ENCODE measurements around the gene CARHSP1. TPM values are rescaled to one million over a fixed set of nuclear protein-coding genes. Genes with fewer than 3 reads are reported as not detected.
"Not testable (repeated sequence)": the region's sequence is repeated elsewhere in the genome, so short reads cannot be mapped to it uniquely, and the experiment has no call there.

CARHSP1 gene
- total RNA-seq, 1 donor from 2014 or later, result 43.6 TPM

DNA sequence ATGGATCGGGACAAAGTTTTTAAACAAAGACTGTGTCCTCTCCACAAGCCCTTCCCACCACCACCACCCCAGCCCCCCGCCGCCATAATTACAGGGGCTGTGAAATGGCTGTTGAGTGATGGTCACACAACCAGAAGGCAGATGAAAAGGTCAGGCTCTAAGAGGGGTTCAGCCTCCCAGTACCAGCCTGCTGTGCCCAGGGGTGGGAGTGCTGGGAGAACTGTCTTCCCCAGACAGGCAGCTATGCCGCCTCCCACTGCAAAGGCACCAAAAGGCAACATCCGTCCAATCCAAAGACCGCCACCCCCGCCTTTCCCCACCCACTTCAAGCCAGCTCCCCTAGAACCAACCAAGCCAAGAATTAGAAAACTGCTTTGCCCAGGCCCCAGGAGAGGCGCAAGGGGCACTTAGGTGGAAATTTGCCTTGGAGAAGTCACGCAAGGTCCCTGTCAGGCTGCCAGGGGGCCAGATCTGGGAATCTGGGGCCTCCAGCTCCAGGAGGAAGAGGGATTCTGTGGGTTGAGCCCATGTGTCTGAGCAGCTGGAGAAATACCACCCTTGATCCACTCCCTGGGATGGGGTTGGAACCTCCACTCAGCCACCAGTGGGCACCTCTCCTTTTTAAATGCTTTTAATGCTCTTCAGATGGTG lies 14.4 kb downstream of the CARHSP1 start:
- no peak for DNase-seq (ENCODE audit: low spot score)

DNA sequence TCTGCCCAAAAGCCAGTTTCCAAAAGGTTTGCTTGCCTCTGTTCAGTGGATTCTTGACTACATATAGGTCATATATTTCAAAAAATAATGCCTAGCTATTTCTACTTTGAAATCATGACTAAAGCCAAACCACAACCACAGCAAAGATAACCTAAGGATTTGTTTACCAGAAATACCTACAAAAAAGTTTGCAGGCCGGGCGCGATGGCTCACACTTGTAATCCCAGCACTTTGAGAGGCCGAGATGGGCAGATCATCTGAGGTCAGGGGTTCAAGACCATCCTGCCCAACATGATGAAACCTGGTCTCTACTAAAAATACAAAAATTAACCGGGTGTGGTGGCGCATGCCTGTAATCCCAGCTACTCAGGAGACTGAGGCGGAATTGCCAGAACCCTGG lies 15.2 kb downstream of the CARHSP1 start:
- DNase-seq (ENCODE audit: low spot score), result no peak

- no peak for DNase-seq (ENCODE audit: low spot score)
Observed at GRCh38 chr16:8853150-8853549, 15.7 kb downstream of the CARHSP1 start.

DNA sequence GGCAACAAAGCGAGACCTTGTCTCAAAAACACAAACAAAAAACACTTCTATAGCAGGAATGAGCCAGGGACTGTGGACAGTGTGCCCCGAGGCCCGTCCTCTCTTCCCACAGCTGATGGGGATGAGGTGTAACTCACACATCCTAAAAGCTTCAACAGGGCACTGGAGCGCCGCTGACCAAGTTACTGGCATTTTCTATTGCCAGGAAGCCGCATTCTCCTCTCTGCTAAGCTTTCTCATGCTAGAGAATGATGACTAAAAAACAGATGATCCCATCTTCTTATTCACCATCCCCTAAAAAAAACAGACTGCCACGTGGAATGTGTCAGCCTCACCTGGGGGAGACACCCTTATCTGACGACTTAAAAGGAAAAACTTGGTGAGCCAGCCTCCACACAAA lies 16.3 kb downstream of the CARHSP1 start:
- no peak for DNase-seq (ENCODE audit: low spot score)

DNA sequence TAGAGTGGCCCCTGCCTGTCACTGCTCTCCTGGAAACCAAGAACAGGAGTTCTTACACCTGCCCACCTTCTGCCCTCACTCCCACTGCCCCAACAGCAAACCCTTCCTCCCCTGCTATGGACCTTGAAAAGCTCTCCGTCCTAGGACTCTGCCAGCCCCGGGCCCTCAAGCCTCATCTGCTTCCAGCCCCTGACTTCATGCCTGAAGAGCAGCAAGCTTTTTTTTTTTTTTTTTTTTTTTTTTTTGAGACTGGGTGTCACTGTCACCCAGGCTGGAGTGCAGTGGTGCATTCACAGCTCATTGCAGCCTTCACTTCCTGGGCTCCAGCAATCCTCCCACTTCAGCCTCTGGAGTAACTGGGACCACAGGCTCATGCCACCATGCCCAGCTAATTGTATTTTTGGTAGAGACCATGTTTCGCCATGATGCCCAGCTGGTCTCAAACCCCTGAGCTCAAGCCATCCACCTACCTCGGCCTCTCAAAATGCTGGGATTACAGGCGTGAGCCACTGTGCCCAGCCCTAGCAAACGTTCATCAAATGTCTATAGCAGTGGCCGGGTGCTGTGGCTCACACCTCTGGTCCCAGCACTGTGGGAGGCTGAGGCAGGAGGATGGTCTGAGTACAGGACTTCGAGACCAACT lies 16.9 kb downstream of the CARHSP1 start:
- no peak for DNase-seq (ENCODE audit: low spot score)

- DNase-seq (ENCODE audit: low spot score), result no peak
Observed at GRCh38 chr16:8850279-8850885, 18.4 kb downstream of the CARHSP1 start.

DNA sequence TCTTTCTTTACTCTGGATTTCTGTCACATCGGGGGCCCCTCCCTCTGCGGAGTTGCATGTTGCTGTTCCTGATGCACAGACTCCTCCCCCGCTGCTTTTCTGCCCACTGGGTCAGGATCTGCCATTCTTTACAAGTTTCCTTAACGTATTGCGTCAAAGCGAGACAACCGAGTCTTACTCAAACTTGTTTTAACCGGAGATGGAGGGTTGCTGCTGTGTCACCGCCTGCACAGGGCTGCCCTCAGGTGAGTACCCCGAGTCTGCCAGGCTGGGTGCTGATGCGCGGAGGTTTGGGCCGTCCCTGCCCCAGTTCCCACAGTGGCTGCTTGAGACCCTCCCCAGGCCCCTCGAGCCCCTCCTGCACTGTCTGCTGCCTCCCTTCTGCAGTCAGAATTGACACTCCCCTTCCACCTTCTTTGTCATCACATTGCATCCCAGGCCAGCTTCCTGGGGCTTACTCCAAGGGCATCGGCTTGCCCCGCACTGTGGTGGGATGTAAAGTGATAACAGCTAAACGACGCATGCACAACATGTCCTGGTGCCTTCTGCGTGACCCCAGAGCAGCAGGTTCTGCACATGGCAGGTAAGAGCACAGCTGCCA lies 19.3 kb downstream of the CARHSP1 start:
- DNase-seq (ENCODE audit: low spot score), result no peak

GRCh38 chr16:8848939-8849391 lies 19.8 kb downstream of the CARHSP1 start:
- DNase-seq (ENCODE audit: low spot score), result no peak

GRCh38 chr16:8848231-8848938 lies 20.4 kb downstream of the CARHSP1 start:
- DNase-seq (ENCODE audit: low spot score), result peak; percentile 41

GRCh38 chr16:8847623-8848022 lies 21.2 kb downstream of the CARHSP1 start:
- peak; percentile 1 for DNase-seq (ENCODE audit: low spot score)

DNA sequence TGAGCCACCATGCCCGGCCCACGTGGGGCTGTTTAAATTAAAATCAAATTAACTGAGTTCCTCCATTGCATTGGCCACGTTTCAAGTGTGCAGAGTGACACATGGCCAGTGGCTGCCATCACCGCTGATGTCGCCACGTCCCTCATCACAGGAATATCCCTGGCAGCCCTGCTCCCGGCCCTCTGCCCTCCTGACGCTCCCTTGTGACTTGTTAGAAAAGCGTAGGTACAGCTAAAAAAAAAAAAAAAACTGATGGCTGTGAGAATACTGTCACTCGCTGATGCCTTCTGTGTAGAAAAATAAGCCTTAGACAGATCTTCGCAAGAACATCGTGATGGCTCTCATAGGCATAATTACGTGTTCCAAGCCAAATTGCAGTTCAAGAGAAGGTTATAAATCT lies 21.7 kb downstream of the CARHSP1 start:
- peak; percentile 15 for DNase-seq (ENCODE audit: low spot score)

- no peak for DNase-seq (ENCODE audit: low spot score)
Observed at GRCh38 chr16:8846401-8846932, 22.3 kb downstream of the CARHSP1 start.

DNA sequence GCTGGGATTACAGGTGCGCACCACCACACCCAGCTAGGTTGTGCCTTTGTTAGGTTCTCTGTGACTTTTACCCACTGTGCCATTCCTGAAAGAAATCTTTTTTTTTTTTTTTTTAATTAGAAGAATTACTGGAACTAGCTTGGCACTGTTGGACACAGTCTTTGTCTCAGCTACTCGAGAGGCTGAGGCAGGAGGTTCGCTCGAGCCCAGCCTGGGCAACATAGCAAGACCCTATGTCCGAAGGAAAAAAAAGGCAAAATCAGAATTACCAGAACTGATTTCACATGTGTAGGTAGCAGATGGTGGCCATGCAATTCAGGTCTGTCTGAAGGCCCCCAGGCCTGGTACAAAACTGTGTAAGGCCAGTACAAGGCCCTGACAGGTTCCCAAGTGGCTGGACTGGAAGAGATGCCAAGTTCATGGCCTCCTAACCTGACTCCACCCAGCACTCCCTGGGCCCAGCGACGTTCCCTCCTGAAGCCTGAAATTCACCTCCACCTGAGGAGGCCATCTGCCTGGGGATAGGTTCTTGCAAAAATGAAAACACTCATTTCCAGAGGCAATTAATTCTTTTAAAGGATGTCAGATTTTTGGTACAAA lies 23.0 kb downstream of the CARHSP1 start:
- DNase-seq (ENCODE audit: low spot score), result no peak

- DNase-seq (ENCODE audit: low spot score), result not testable (repeated sequence)
Observed at GRCh38 chr16:8843296-8843695, 25.5 kb downstream of the CARHSP1 start.

GRCh38 chr16:8842016-8842415 lies 26.8 kb downstream of the CARHSP1 start:
- DNase-seq (ENCODE audit: low spot score), result not testable (repeated sequence)

DNA sequence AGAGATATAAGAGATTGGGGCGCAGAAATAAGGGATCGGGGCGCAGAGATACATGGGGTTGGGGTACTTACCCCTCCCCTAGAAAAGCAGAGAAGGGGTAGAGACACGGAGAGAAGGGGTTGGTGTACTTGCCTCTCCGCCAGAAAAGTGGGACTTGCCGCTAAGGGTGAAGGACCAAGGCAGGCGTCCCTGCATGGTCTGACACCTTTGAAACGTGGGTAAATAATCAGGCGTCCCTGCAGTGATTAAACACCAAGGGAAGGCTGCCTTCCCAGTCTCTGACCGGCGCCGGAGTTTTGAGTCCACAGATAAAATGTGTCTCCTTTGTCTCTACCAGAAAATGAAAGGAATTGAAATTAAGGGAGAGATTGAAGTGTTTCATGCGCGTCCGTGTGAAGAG lies 31.2 kb downstream of the CARHSP1 start:
- not testable (repeated sequence) for DNase-seq (ENCODE audit: low spot score)

GRCh38 chr16:8836797-8837196 lies 32.0 kb downstream of the CARHSP1 start:
- not testable (repeated sequence) for DNase-seq (ENCODE audit: low spot score)

DNA sequence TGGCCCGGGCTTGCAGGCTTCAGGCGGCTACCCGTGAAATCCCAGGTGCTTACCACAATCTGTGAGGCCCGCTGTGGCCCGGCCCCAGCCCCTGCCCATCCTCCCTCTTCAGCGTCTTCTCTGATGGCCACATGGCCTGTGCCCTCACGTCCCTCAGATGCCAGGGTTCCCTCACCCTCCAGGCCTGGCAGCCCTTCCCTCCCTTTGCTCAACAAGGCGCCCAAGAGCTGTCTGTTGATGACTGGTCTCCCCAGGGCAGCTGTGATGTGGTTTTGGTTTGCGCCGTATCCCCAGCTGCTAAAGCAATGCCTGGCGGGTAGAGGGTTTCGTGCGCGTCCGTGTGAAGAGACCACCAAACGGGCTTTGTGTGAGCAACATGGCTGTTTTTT lies 36.1 kb downstream of the CARHSP1 start:
- DNase-seq (ENCODE audit: low spot score), result no peak

DNA sequence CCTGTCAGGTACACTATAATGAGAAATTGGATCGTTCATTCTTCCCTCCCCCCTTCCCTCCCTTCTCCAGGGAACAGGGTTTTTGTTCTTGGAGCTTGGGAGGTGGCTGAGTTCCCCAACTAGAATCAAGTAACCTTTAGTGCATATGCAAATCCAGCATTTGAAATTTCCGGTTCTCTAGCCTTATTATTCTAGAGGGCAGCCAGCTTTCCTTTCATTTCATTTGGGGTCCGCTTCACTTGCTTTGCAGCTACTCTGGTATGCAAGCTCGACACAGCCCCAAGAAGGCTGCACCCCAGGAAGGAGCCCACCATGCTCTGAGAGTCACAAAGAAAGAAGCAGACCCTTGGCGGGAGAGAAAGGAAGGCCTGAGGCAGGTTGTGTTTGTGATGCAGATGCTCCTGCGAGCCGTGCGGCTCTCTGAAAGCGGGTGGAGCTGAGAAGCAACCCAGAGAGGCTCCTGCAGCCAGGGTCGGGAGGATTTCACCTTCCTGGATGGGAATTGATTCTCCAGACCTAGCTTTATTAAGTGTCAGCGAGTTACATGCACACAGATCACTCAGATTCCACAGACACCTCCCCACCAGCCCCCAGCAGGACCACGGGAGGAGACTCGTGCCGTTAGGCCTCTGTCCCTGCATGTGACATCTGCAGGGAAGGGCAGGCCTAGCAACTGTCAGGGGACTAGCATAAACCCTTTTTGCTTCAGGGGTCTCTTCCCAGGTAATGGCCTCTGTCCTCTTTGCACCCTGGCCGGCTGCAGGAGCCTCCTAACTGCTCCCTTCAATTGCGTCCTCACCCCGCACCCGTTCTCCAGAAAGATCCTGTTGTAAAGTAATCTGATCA lies 36.7 kb downstream of the CARHSP1 start:
- no peak for DNase-seq (ENCODE audit: low spot score)

GRCh38 chr16:8831450-8831849 lies 37.4 kb downstream of the CARHSP1 start:
- no peak for DNase-seq (ENCODE audit: low spot score)

Data from ureter (tissue), 1 donor.